ENCODE results near the gene GRAMD1B.

GRCh38 chr11:123425367-123425766 is 4.7 kb upstream of the GRAMD1B start:
- no peak for TF ChIP-seq POLR2A (IDR thresholded peaks at IDR 0.05)
- TF ChIP-seq, protein P1, sequence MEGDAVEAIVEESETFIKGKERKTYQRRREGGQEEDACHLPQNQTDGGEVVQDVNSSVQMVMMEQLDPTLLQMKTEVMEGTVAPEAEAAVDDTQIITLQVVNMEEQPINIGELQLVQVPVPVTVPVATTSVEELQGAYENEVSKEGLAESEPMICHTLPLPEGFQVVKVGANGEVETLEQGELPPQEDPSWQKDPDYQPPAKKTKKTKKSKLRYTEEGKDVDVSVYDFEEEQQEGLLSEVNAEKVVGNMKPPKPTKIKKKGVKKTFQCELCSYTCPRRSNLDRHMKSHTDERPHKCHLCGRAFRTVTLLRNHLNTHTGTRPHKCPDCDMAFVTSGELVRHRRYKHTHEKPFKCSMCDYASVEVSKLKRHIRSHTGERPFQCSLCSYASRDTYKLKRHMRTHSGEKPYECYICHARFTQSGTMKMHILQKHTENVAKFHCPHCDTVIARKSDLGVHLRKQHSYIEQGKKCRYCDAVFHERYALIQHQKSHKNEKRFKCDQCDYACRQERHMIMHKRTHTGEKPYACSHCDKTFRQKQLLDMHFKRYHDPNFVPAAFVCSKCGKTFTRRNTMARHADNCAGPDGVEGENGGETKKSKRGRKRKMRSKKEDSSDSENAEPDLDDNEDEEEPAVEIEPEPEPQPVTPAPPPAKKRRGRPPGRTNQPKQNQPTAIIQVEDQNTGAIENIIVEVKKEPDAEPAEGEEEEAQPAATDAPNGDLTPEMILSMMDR (IDR thresholded peaks at IDR 0.05) = no peak
